ENCODE results near the gene WBP11.

DNA sequence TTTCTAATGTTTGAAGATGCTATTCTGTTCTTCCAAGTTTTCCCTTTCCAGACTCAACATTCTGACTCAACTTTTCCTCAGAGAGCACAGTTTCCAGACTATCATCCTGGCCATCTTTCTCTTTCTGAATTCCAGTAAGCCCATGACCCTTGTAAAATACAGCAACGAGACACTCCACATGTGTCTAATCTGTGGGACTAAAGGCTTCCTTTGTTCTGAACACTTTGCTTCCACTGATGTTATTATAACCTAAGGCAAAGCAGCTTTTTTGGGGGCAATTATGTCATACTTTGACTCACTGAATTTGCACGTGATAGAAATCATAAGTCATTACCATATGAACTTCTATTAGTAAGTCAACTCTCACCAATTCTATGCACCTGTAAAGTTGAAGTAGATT is 46.4 kb upstream of the WBP11 start:
- TF ChIP-seq POLR2A (IDR thresholded peaks at IDR 0.05; ENCODE audit: low read depth, low read length) (no peak), TAF1 (IDR thresholded peaks at IDR 0.05; ENCODE audit: low read depth, low read length) (no peak), POLR2AphosphoS5 (IDR thresholded peaks at IDR 0.05; ENCODE audit: low read depth, low read length) (no peak), PAX5 (IDR thresholded peaks at IDR 0.05; ENCODE audit: insufficient read depth, low read length, severe bottlenecking) (no peak), SPI1 (IDR thresholded peaks at IDR 0.05; ENCODE audit: low read depth, low read length) (no peak)
